Type B pancreatic cell (in vitro differentiated cells): ENCODE measurements around the gene MED29. TPM values are rescaled to one million over a fixed set of nuclear protein-coding genes. Genes with fewer than 3 reads are reported as not detected.

Source experiments
- DNase-seq: peaks from one replicate; pipeline ENCODE4 v3.0.0; 2021; ENCODE audit warnings: mixed read lengths; ENCODE audit not compliant: unreplicated experiment; ENCODE audit errors: extremely low spot score
- H3K27ac Mint-ChIP-seq: 2 replicates; pipeline ENCODE4 v1.8.0; 2021; ENCODE audit warnings: mild to moderate bottlenecking, mixed read lengths
- H3K27me3 Mint-ChIP-seq: 2 replicates; pipeline ENCODE4 v1.8.0; 2021; ENCODE audit warnings: mixed read lengths
- H3K36me3 Mint-ChIP-seq: 2 replicates; pipeline ENCODE4 v1.8.0; 2021; ENCODE audit warnings: mixed read lengths
- H3K4me1 Mint-ChIP-seq: one replicate; pipeline ENCODE4 v1.8.0; 2021; ENCODE audit warnings: mixed read lengths; ENCODE audit not compliant: unreplicated experiment
- H3K4me3 Mint-ChIP-seq: 2 replicates; pipeline ENCODE4 v1.8.0; 2021; ENCODE audit warnings: mild to moderate bottlenecking, mixed read lengths
- H3K9me3 Mint-ChIP-seq: 2 replicates; pipeline ENCODE4 v1.8.0; 2021; ENCODE audit warnings: mixed read lengths
- total RNA-seq: library from RNA; stranded (reverse); gene quantifications from 2 replicates; pipeline ENCODE4 v1.2.1, GENCODE V29; 2021; ENCODE audit warnings: low replicate concordance
- TF ChIP-seq, protein P1 (sequence below): fragments of 200-600 bp; sonication (generic); conservative IDR thresholded peaks from 2 replicates; pipeline ENCODE4 v1.5.0; 2021; ENCODE audit warnings: antibody characterized with exemption, mild to moderate bottlenecking

MED29 gene
- total RNA-seq, 1 donor from 2014 or later = 40.8 TPM

GRCh38 chr19:39415111-39416046 is 24.2 kb downstream of the MED29 start:
- Mint-ChIP-seq H3K27me3 (peaks cover 8% of the 10 kb centered on the region), H3K9me3 (no peaks in the 10 kb centered on the region), H3K27ac (no peak overlapping the region), H3K4me1 (peaks cover 22% of the 10 kb centered on the region), H3K36me3 (peaks cover 7% of the 10 kb centered on the region), H3K4me3 (peak overlapping the region; percentile 98)
- TF ChIP-seq, protein P1, sequence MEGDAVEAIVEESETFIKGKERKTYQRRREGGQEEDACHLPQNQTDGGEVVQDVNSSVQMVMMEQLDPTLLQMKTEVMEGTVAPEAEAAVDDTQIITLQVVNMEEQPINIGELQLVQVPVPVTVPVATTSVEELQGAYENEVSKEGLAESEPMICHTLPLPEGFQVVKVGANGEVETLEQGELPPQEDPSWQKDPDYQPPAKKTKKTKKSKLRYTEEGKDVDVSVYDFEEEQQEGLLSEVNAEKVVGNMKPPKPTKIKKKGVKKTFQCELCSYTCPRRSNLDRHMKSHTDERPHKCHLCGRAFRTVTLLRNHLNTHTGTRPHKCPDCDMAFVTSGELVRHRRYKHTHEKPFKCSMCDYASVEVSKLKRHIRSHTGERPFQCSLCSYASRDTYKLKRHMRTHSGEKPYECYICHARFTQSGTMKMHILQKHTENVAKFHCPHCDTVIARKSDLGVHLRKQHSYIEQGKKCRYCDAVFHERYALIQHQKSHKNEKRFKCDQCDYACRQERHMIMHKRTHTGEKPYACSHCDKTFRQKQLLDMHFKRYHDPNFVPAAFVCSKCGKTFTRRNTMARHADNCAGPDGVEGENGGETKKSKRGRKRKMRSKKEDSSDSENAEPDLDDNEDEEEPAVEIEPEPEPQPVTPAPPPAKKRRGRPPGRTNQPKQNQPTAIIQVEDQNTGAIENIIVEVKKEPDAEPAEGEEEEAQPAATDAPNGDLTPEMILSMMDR = no peak
- no peak for DNase-seq

DNA sequence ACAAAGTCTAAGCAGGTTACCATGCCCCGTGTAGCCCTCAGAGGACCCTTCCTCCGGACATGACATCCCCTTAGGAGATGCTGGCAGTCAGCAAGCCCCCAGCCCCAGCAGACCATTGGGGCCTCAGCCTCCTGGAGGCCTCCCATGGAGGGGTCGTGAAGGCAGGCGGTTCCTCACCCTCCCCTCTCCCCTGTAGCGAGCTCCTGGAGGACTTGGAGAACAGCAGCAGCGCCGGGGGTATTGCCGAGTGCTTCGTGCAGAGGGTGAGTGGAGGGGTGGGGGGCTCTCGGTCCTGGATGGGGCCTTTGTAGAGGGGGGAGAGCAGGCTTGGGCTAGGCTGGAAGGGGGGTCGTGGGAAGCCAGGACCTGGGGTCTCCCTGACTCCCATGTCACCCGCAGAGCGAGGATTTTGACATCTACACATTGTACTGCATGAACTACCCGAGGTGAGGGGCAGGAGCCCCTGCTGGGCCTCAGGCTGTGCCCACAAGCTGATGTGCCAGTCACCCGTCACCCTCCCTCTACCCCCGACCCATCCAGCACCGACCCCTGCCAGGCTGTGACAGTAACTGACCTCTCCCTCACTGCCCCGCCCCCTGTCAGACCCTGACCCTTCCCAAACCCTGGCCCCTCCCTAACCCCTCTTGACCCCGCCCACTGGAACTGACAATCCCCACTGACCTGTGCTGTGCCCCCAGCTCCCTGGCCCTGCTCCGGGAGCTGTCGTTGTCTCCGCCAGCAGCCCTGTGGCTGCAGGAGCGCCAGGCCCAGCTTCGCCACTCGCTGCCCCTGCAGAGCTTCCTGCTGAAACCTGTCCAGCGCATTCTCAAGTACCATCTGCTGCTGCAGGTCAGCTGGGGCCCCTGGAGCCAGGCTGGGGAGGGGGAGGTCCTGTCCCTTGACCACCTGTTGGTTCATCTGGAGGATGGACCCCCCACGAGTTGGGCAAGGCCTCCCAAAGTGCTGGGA is 25.3 kb downstream of the MED29 start:
- no peaks in the 10 kb centered on the region for H3K9me3 Mint-ChIP-seq
- H3K27me3 Mint-ChIP-seq = peaks cover 5% of the 10 kb centered on the region
- DNase-seq = no peak
- peaks cover 7% of the 10 kb centered on the region for H3K36me3 Mint-ChIP-seq
- TF ChIP-seq, protein P1 = no peak
- H3K4me3 Mint-ChIP-seq = no peak overlapping the region
- peaks cover 11% of the 10 kb centered on the region for H3K4me1 Mint-ChIP-seq
- no peak overlapping the region for H3K27ac Mint-ChIP-seq

- Mint-ChIP-seq H3K27ac (no peak overlapping the region), H3K4me3 (peak overlapping the region; percentile 60), H3K9me3 (no peaks in the 10 kb centered on the region), H3K4me1 (peaks cover 9% of the 10 kb centered on the region), H3K36me3 (peaks cover 7% of the 10 kb centered on the region), H3K27me3 (no peaks in the 10 kb centered on the region)
- TF ChIP-seq, protein P1 = no peak
- no peak for DNase-seq
Measured at GRCh38 chr19:39417463-39418181, 26.4 kb downstream of the MED29 start.

DNA sequence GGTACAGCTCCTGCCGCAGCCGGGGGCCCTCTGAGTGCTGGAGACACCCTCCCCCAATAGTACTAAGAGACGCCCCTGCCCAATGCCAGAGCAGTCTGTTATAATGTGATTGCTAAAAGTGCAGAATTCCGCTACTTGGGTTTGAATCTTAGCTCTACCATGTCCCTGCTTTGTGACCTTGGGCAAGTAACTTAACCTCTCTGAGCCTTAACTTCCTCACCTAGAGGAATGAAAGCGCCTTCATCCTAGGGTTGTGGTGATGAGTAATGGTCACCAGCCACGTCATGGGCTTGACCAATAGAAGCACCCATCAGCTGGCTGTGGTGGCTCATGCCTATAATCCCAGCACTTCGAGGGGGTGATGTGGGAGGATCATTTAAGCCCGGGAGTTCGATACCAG is 27.8 kb downstream of the MED29 start:
- Mint-ChIP-seq H3K36me3 (peaks cover 6% of the 10 kb centered on the region), H3K9me3 (no peaks in the 10 kb centered on the region), H3K27ac (no peak overlapping the region), H3K27me3 (no peaks in the 10 kb centered on the region), H3K4me1 (peaks cover 7% of the 10 kb centered on the region), H3K4me3 (no peak overlapping the region)
- TF ChIP-seq, protein P1 = no peak
- no peak for DNase-seq

DNA sequence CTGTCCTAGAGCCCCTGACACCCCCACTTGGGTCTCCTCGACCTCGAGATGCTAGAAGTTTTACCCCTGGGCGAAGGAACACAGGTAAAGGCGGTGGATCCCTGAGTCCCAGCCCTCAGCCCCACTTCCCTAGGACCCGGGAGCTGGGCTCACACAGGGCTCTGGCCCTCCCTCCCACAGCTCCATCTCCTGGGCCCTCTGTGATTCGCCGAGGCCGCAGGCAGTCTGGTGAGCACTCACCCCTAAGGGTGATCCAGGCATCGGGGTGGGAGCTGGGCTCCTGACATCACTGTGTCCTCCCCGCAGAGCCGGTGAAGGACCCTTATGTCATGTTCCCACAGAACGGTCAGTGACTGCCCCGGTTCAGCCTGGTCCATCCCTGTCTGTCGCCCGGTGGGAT is 29.6 kb downstream of the MED29 start:
- TF ChIP-seq, protein P1 = no peak
- Mint-ChIP-seq H3K36me3 (peaks cover 3% of the 10 kb centered on the region), H3K9me3 (no peaks in the 10 kb centered on the region), H3K27ac (no peak overlapping the region), H3K27me3 (no peaks in the 10 kb centered on the region), H3K4me3 (no peak overlapping the region), H3K4me1 (peaks cover 2% of the 10 kb centered on the region)
- no peak for DNase-seq
